Hepatocyte (in vitro differentiated cells): ENCODE measurements around the gene BARX1.

Experiments used
- EZH2 ChIP-seq: fragments of 200-600 bp; sonication (generic); IDR thresholded peaks from 2 replicates; pipeline ENCODE4 v1.6.1; 2016; ENCODE audit warnings: antibody characterized with exemption, mild to moderate bottlenecking, borderline replicate concordance
- TF ChIP-seq, protein P1 (sequence below): fragments of 200-600 bp; sonication (generic); IDR thresholded peaks from 2 replicates; pipeline ENCODE4 v1.5.1; 2016; ENCODE audit warnings: antibody characterized with exemption, mild to moderate bottlenecking; ENCODE audit not compliant: poor library complexity

DNA sequence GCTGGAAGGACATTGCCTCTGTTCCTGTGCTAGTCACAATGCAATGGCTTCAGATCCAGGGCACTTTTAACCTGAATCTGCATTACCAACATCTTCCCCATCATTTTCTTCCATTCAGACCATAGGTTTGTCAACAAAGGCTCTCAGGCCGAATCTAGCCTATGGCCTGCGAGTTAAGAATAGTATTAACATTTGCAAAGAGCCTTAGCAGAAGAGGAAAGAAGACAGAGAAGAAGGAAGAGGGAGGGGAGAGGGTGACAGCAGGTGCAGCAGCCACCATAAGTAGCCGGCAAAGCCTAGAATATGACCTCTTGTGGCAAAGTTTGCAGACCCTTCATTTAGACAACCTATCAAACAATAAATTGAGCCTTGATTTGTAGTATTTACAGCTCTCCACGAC lies 32.6 kb downstream of the BARX1 start:
- TF ChIP-seq, protein P1, sequence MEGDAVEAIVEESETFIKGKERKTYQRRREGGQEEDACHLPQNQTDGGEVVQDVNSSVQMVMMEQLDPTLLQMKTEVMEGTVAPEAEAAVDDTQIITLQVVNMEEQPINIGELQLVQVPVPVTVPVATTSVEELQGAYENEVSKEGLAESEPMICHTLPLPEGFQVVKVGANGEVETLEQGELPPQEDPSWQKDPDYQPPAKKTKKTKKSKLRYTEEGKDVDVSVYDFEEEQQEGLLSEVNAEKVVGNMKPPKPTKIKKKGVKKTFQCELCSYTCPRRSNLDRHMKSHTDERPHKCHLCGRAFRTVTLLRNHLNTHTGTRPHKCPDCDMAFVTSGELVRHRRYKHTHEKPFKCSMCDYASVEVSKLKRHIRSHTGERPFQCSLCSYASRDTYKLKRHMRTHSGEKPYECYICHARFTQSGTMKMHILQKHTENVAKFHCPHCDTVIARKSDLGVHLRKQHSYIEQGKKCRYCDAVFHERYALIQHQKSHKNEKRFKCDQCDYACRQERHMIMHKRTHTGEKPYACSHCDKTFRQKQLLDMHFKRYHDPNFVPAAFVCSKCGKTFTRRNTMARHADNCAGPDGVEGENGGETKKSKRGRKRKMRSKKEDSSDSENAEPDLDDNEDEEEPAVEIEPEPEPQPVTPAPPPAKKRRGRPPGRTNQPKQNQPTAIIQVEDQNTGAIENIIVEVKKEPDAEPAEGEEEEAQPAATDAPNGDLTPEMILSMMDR: no peak
- TF ChIP-seq EZH2: no peak
